HS-5 (cell line): ENCODE data around the gene SH3BP2.
"Not testable (repeated sequence)": the region's sequence is repeated elsewhere in the genome, so short reads cannot be mapped to it uniquely, and the experiment has no call there.

Source experiments
- DNase-seq: peaks from one replicate; pipeline ENCODE4 v3.0.0-alpha.2; 2012; ENCODE audit warnings: low read depth

Gene SH3BP2

GRCh38 chr4:2762486-2763370, 30.2 kb upstream of the SH3BP2 start:
- DNase-seq: not testable (repeated sequence)

GRCh38 chr4:2763511-2763967, 29.3 kb upstream of the SH3BP2 start:
- DNase-seq: no peak

GRCh38 chr4:2765832-2766526, 26.9 kb upstream of the SH3BP2 start:
- no peak for DNase-seq

GRCh38 chr4:2767046-2767704, 25.7 kb upstream of the SH3BP2 start:
- no peak for DNase-seq

GRCh38 chr4:2767705-2768074, 25.2 kb upstream of the SH3BP2 start:
- DNase-seq: no peak

GRCh38 chr4:2768124-2768523, 24.8 kb upstream of the SH3BP2 start:
- DNase-seq: no peak

GRCh38 chr4:2768921-2769336, 24.0 kb upstream of the SH3BP2 start:
- no peak for DNase-seq

GRCh38 chr4:2771264-2771663, 21.6 kb upstream of the SH3BP2 start:
- no peak for DNase-seq

GRCh38 chr4:2780643-2781042, 12.2 kb upstream of the SH3BP2 start:
- not testable (repeated sequence) for DNase-seq

- no peak for DNase-seq
Observed at GRCh38 chr4:2781911-2782310, 11.0 kb upstream of the SH3BP2 start.

- no peak for DNase-seq
Observed at GRCh38 chr4:2783790-2784189, 9.1 kb upstream of the SH3BP2 start.

- DNase-seq: no peak
Observed at GRCh38 chr4:2785613-2786012, 7.3 kb upstream of the SH3BP2 start.

GRCh38 chr4:2786152-2786671, 6.7 kb upstream of the SH3BP2 start:
- no peak for DNase-seq

- DNase-seq: no peak
Observed at GRCh38 chr4:2786794-2787229, 6.1 kb upstream of the SH3BP2 start.

- DNase-seq: no peak
Observed at GRCh38 chr4:2787230-2788100, 5.4 kb upstream of the SH3BP2 start.

- no peak for DNase-seq
Observed at GRCh38 chr4:2788101-2788500, 4.8 kb upstream of the SH3BP2 start.

- DNase-seq: no peak
Observed at GRCh38 chr4:2788532-2789103, 4.3 kb upstream of the SH3BP2 start.

GRCh38 chr4:2789351-2789750, 3.5 kb upstream of the SH3BP2 start:
- no peak for DNase-seq

- DNase-seq: no peak
Observed at GRCh38 chr4:2789793-2790582, 2.9 kb upstream of the SH3BP2 start.
